Motor neuron (in vitro differentiated cells): ENCODE measurements around the gene TBX20. TPM values are rescaled to one million over a fixed set of nuclear protein-coding genes. Genes with fewer than 3 reads are reported as not detected.

Source experiments
- ATAC-seq, 8 experiments: fragments of 200-7000 bp; cut with Tn5 transposase; replicated peaks in 6 of 8; 2 replicates each; pipeline ENCODE4 v1.8.0; 2021; ENCODE audit warnings: mild to moderate bottlenecking in 8 of 8, moderate library complexity in 8 of 8
- H3K27ac ChIP-seq, 2 donors: fragments of 250-450 bp; sonication (Bioruptor Pico); 2 replicates each; pipeline ENCODE4 v1.9.0; 2021; ENCODE audit warnings: antibody characterized with exemption in 2 of 2, mild to moderate bottlenecking in 2 of 2, moderate library complexity in 1 of 2
- H3K4me1 ChIP-seq, 2 donors: fragments of 250-450 bp; sonication (Bioruptor Pico); replicated peaks in 1 of 2; 2 replicates each; pipeline ENCODE4 v1.6.1; 2021; ENCODE audit warnings: antibody characterized with exemption in 2 of 2, mild to moderate bottlenecking in 2 of 2, moderate library complexity in 1 of 2
- H3K4me3 ChIP-seq, 5 donors: fragments of 250-450 bp; sonication (Bioruptor Pico); 2 replicates each; pipeline ENCODE4 v1.9.0; 2021; ENCODE audit warnings: antibody characterized with exemption in 5 of 5, mild to moderate bottlenecking in 5 of 5, moderate library complexity in 4 of 5
- WGBS, 10 experiments: fragments of 450-650 bp; shearing (Covaris generic); methylation state at CpG; one replicate each; pipeline ENCODE4 v1.0.0; 2022; 5-methylcytosine and 5-hydroxymethylcytosine counted together
- in situ Hi-C, 9 experiments: fragments of 400-800 bp; cut with MboI; loops; one replicate each; pipeline ENCODE4 v1.15.0; 2021; ENCODE audit warnings: low sequenced_read_pairs in 9 of 9, low pct_unique_long_range_greater_than_20kb in 2 of 9; ENCODE audit not compliant: unreplicated experiment in 9 of 9
- total RNA-seq, 8 experiments: library from RNA; unstranded; fragments of 300-600 nt; gene quantifications; 2 replicates each; pipeline versions ENCODE4 v1.2.3 to v1.2.4, GENCODE V29; 2022

TBX20 gene
- under 1 TPM in 5 of 8 experiments, not detected in 3; 0.09 to 0.43 (median 0.17) TPM for total RNA-seq

- peak within 1 kb of the TSS; percentile 21 to 42 (median 31) for H3K4me3 ChIP-seq
- peaks cover 0 to 2% of the 10 kb centered on the region in 2 donors for H3K4me1 ChIP-seq
- ATAC-seq, result peak in 7 of 8 experiments; percentile 83 to 92 (median 90)
- H3K27ac ChIP-seq, result no peak within 1 kb of the TSS
- in situ Hi-C loops, result no loop called here
- WGBS, 10 experiments, result 0 to 2% (median 0%) methylated on average over 1 to 16 of the region's 76 CpGs; no CpG with 5 or more reads in 5 of the 10 experiments
Observed at GRCh38 chr7:35253710-35254495, at the start of gene TBX20. TSS of gene TBX20 (minus strand) at chr7:35254100. CDS start at chr7:35253620, 480 bp downstream.

GRCh38 chr7:35289376-35289775 is 35.5 kb upstream of the TBX20 start:
- 0 to 100% (median 80%) methylated on average over 1 to 5 of the region's 6 CpGs; no CpG with 5 or more reads in 2 of the 10 experiments for WGBS, 10 experiments
- no peak overlapping the region for H3K27ac ChIP-seq
- H3K4me1 ChIP-seq, result no peaks in the 10 kb centered on the region
- ATAC-seq, result peak in 1 of 8 experiments; percentile 29
- in situ Hi-C loops, result no loop called here
- H3K4me3 ChIP-seq, result no peak overlapping the region

GRCh38 chr7:35286986-35287385 is 33.1 kb upstream of the TBX20 start:
- no peak for ATAC-seq
- H3K4me1 ChIP-seq, result no peaks in the 10 kb centered on the region
- no peak overlapping the region for H3K27ac ChIP-seq
- in situ Hi-C loops, result no loop called here
- 0 to 100% (median 47%) methylated on average over 1 to 3 of the region's 3 CpGs; no CpG with 5 or more reads in 1 of the 10 experiments for WGBS, 10 experiments
- no peak overlapping the region for H3K4me3 ChIP-seq

GRCh38 chr7:35286422-35286821 is 32.5 kb upstream of the TBX20 start:
- in situ Hi-C loops, result no loop called here
- H3K4me3 ChIP-seq, result no peak overlapping the region
- no peak for ATAC-seq
- H3K27ac ChIP-seq, result no peak overlapping the region
- H3K4me1 ChIP-seq, result no peaks in the 10 kb centered on the region

- no peak overlapping the region for H3K27ac ChIP-seq
- ATAC-seq, result peak in 1 of 8 experiments; percentile 28
- no peaks in the 10 kb centered on the region for H3K4me1 ChIP-seq
- WGBS, 10 experiments, result 0 to 80% (median 0%) methylated on average over 1 of the region's 1 CpG; no CpG with 5 or more reads in 1 of the 10 experiments
- in situ Hi-C loops, result no loop called here
- no peak overlapping the region for H3K4me3 ChIP-seq
Observed at GRCh38 chr7:35285799-35286198, 31.9 kb upstream of the TBX20 start.

GRCh38 chr7:35280902-35281301 is 27.0 kb upstream of the TBX20 start:
- no peak overlapping the region for H3K27ac ChIP-seq
- in situ Hi-C loops, result no loop called here
- 0 to 59% (median 32%) methylated on average over 2 to 4 of the region's 4 CpGs; no CpG with 5 or more reads in 1 of the 10 experiments for WGBS, 10 experiments

GRCh38 chr7:35277359-35277758 is 23.5 kb upstream of the TBX20 start:
- Histone ChIP-seq H3K27ac (no peak overlapping the region), H3K4me1 (no peaks in the 10 kb centered on the region), H3K4me3 (no peak overlapping the region)
- ATAC-seq, result no peak
- in situ Hi-C loops, result no loop called here
- WGBS, 10 experiments, result 73 to 100% (median 92%) methylated on average over 1 of the region's 1 CpG; no CpG with 5 or more reads in 6 of the 10 experiments

More at GRCh38 chr7:35280902-35281301, 27.0 kb upstream of the TBX20 start:
- H3K4me3 ChIP-seq, result no peak overlapping the region
- no peak for ATAC-seq
- H3K4me1 ChIP-seq, result no peaks in the 10 kb centered on the region

- WGBS, 10 experiments, result 0 to 88% (median 57%) methylated on average over 1 of the region's 1 CpG; no CpG with 5 or more reads in 5 of the 10 experiments
- in situ Hi-C loops, result no loop called here
- H3K4me1 ChIP-seq, result no peaks in the 10 kb centered on the region
- no peak overlapping the region for H3K4me3 ChIP-seq
- no peak overlapping the region for H3K27ac ChIP-seq
- no peak for ATAC-seq
Observed at GRCh38 chr7:35272246-35272645, 18.3 kb upstream of the TBX20 start.

- Histone ChIP-seq H3K4me3 (no peak overlapping the region), H3K27ac (no peak overlapping the region), H3K4me1 (no peaks in the 10 kb centered on the region)
- WGBS, 10 experiments, result 0 to 83% (median 61%) methylated on average over 1 to 5 of the region's 5 CpGs; no CpG with 5 or more reads in 2 of the 10 experiments
- peak in 2 of 8 experiments; percentile 17 to 32 for ATAC-seq
- in situ Hi-C loops, result no loop called here
Observed at GRCh38 chr7:35268953-35269352, 15.1 kb upstream of the TBX20 start.

- ATAC-seq, result no peak
- Histone ChIP-seq H3K27ac (no peak overlapping the region), H3K4me3 (no peak overlapping the region), H3K4me1 (no peaks in the 10 kb centered on the region)
- in situ Hi-C loops, result no loop called here
Observed at GRCh38 chr7:35267411-35267810, 13.5 kb upstream of the TBX20 start.

- no peak overlapping the region for H3K4me3 ChIP-seq
- H3K4me1 ChIP-seq, result peaks cover 0 to 10% of the 10 kb centered on the region in 2 donors
- ATAC-seq, result no peak
- 0 to 100% (median 43%) methylated on average over 1 to 2 of the region's 2 CpGs; no CpG with 5 or more reads in 3 of the 10 experiments for WGBS, 10 experiments
- in situ Hi-C loops, result no loop called here
- no peak overlapping the region for H3K27ac ChIP-seq
Observed at GRCh38 chr7:35263396-35263795, 9.5 kb upstream of the TBX20 start.

- ATAC-seq, result peak in 5 of 8 experiments; percentile 43 to 55 (median 44)
- no peak overlapping the region for H3K27ac ChIP-seq
Observed at GRCh38 chr7:35261476-35262285, 7.8 kb upstream of the TBX20 start.

GRCh38 chr7:35261041-35261440 is 7.1 kb upstream of the TBX20 start:
- in situ Hi-C loops, result no loop called here
- Histone ChIP-seq H3K27ac (no peak overlapping the region), H3K4me1 (peaks cover 0 to 10% of the 10 kb centered on the region in 2 donors), H3K4me3 (no peak overlapping the region)
- ATAC-seq, result peak in 1 of 8 experiments; percentile 4
- WGBS, 10 experiments, result 4 to 70% (median 17%) methylated on average over 2 to 13 of the region's 21 CpGs; no CpG with 5 or more reads in 3 of the 10 experiments

More at GRCh38 chr7:35261476-35262285, 7.8 kb upstream of the TBX20 start:
- Histone ChIP-seq H3K4me1 (peaks cover 0 to 10% of the 10 kb centered on the region in 2 donors), H3K4me3 (no peak overlapping the region)
- WGBS, 10 experiments, result 0 to 25% (median 18%) methylated on average over 3 to 25 of the region's 56 CpGs; no CpG with 5 or more reads in 5 of the 10 experiments
- in situ Hi-C loops, result no loop called here
